EH (cell line): ENCODE measurements around the gene DARS1.
A peak's percentile ranks its signal among the peaks of the same experiment; 100 is the strongest.
"Not testable (repeated sequence)": the region's sequence is repeated elsewhere in the genome, so short reads cannot be mapped to it uniquely, and the experiment has no call there.

ENCODE experiments used
- DNase-seq: peaks from one replicate; pipeline ENCODE4 v3.0.0-alpha.2; 2015; ENCODE audit warnings: low read depth

Gene DARS1

GRCh38 chr2:135876770-135877169, 108.7 kb downstream of the DARS1 start:
- not testable (repeated sequence) for DNase-seq

GRCh38 chr2:135876066-135876711, 109.2 kb downstream of the DARS1 start, which contains the start of gene MCM6:
MCM6 (minus strand) TSS chr2:135876443; CDS start chr2:135876365, 78 bp downstream.
- DNase-seq, result peak; percentile 99

- DNase-seq, result peak; percentile 70
Measured at GRCh38 chr2:135875491-135876065, 109.8 kb downstream of the DARS1 start.

GRCh38 chr2:135874777-135875365, 110.6 kb downstream of the DARS1 start:
- DNase-seq, result no peak

- no peak for DNase-seq
Measured at GRCh38 chr2:135870571-135870970, 114.9 kb downstream of the DARS1 start.

- DNase-seq, result peak; percentile 35
Measured at GRCh38 chr2:135863233-135863632, 122.2 kb downstream of the DARS1 start.

GRCh38 chr2:135862718-135863117, 122.7 kb downstream of the DARS1 start:
- no peak for DNase-seq
